Muscle layer of colon (tissue), 2 donors: Measurements from ENCODE around the gene VAPA.
"Not testable (repeated sequence)": the region's sequence is repeated elsewhere in the genome, so short reads cannot be mapped to it uniquely, and the experiment has no call there.

Experiments used
- H3K27ac ChIP-seq: one replicate; pipeline ENCODE4 v1.7.0; 2013; ENCODE audit warnings: low read depth, mild to moderate bottlenecking, low read length, moderate library complexity
- H3K27me3 ChIP-seq, 2 donors: one replicate each; pipeline ENCODE4 v1.7.0; 2013; ENCODE audit warnings: low read length in 2 of 2, mild to moderate bottlenecking in 2 of 2; ENCODE audit not compliant: insufficient read depth in 2 of 2, control insufficient read depth in 1 of 2
- H3K36me3 ChIP-seq: one replicate; pipeline ENCODE4 v1.7.0; 2013; ENCODE audit warnings: mild to moderate bottlenecking, low read length; ENCODE audit not compliant: insufficient read depth
- H3K4me1 ChIP-seq: one replicate; pipeline ENCODE4 v1.7.0; 2013; ENCODE audit warnings: mild to moderate bottlenecking, low read length; ENCODE audit not compliant: insufficient read depth
- H3K4me3 ChIP-seq, 2 donors: one replicate each; pipeline ENCODE4 v1.7.0; 2013; ENCODE audit warnings: low read length in 2 of 2, low read depth in 1 of 2, mild to moderate bottlenecking in 1 of 2, moderate library complexity in 1 of 2
- H3K9ac ChIP-seq: one replicate; pipeline ENCODE4 v1.7.0; 2013; ENCODE audit warnings: low read length
- H3K9me3 ChIP-seq: one replicate; pipeline ENCODE4 v1.7.0; 2013; ENCODE audit warnings: mild to moderate bottlenecking, low read length
- donor health status: abdominal sarcoma.
- donor health status: Adenocarcinoma of cecum.

The VAPA gene

DNA sequence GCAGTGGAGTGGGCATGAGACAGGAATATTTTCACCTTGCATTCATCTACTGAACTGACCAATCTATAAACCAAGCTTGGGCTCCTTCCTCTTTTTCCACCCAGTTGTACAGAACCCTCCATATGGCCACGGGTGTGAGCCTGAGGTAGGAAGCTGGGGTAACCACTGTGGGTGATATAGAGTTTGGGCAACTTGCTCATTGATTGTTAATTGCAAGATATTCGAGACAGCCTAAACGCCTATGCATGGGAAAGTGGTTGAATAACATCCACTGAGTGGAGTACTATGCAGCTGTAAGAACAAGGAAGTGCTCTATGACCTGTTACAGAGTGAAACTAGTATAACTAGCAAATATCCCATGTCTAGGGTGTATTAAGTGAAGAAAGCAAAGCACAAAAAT, 7.3 kb upstream of the VAPA start:
- no peak overlapping the region for H3K27ac ChIP-seq
- no peaks in the 10 kb centered on the region for H3K36me3 ChIP-seq
- no peak overlapping the region for H3K4me3 ChIP-seq
- no peaks in the 10 kb centered on the region for H3K9me3 ChIP-seq
- H3K9ac ChIP-seq, result no peak overlapping the region
- no peaks in the 10 kb centered on the region for H3K4me1 ChIP-seq
- no peaks in the 10 kb centered on the region for H3K27me3 ChIP-seq

DNA sequence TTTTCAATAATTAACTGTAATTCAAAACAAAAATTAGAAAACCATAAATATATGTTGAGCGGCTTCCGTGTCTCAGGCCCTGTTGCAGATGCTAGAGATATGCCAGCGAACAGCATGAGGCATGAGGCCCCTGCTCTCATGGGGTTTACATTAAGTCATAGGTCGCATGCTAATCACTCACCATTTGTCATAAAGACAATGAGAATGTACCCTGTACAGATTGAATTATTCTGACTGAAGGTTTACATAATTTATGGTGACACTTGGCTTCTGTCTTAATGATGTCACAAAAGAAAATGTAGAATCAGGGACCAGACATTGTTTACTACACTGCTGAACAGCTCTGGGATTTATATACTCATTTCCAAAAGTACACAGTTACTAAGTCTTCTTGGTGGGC, 5.9 kb upstream of the VAPA start:
- Histone ChIP-seq H3K4me3 (no peak overlapping the region), H3K27ac (no peak overlapping the region), H3K9ac (no peak overlapping the region), H3K9me3 (no peaks in the 10 kb centered on the region), H3K27me3 (no peaks in the 10 kb centered on the region), H3K4me1 (peaks cover 1% of the 10 kb centered on the region), H3K36me3 (no peaks in the 10 kb centered on the region)

DNA sequence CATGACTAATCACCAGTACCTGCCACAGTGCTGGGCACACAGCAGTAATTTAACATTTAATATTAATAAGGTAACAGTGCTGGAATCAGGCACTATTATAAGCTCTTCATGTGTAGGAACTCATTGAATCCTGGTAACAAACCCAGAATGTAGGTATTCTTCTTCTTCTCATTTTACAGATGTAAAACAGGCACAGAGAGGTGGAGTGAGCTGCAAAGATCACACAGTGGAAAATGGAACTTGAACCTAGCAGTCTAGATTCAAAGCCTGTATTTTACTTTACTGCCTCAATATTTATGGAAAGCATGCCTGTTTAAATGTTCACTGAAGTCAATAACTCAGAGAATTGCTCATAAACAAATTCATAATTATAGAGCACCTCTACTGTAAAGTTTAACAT, 3.7 kb upstream of the VAPA start:
- Histone ChIP-seq H3K4me3 (no peak overlapping the region), H3K27ac (no peak overlapping the region), H3K9me3 (no peaks in the 10 kb centered on the region), H3K27me3 (no peaks in the 10 kb centered on the region), H3K4me1 (peaks cover 5% of the 10 kb centered on the region), H3K9ac (no peak overlapping the region), H3K36me3 (no peaks in the 10 kb centered on the region)

DNA sequence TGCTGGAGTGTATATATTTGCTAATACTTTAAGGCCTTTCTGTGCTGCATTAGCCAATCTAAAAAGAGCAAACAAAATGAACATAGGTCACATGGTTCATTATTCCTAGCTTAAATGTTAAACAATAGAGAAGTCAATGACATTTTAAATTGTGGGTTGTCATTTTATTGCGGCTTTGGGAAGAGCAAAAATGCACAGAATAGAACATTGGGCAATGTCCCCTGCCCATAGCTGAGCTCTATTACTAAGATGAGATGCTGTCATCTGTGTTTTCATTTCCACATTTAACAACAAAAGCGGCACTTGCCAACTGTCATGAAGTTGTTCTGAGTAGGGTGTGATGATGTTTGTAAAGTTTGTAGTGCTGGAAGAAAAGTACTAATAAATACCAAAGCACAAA, 3.2 kb upstream of the VAPA start:
- Histone ChIP-seq H3K27me3 (no peaks in the 10 kb centered on the region), H3K9ac (no peak overlapping the region), H3K4me1 (peaks cover 5% of the 10 kb centered on the region), H3K4me3 (no peak overlapping the region), H3K36me3 (no peaks in the 10 kb centered on the region), H3K27ac (no peak overlapping the region), H3K9me3 (no peaks in the 10 kb centered on the region)

DNA sequence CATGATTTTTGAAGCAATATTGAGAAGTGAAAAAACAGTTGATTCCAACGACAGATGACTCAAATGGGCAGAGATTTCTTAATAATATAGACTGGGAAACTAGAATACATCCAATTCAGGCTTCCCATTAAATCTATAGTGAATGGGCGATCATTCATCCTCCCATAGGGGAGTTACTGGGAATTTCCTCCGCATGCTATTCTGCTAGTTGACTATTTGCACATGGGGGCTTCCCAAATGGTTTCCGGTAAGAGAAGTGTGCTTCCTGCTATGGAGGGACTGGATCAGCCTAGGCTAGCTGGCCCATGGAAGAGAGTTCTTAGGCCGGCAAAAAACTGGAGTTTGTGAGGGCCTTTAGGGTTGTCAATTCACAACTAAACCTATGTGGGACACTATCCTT, 2.6 kb upstream of the VAPA start:
- no peaks in the 10 kb centered on the region for H3K36me3 ChIP-seq
- no peak overlapping the region for H3K4me3 ChIP-seq
- no peaks in the 10 kb centered on the region for H3K27me3 ChIP-seq
- H3K27ac ChIP-seq, result no peak overlapping the region
- H3K9me3 ChIP-seq, result no peaks in the 10 kb centered on the region
- no peak overlapping the region for H3K9ac ChIP-seq
- peaks cover 11% of the 10 kb centered on the region for H3K4me1 ChIP-seq

DNA sequence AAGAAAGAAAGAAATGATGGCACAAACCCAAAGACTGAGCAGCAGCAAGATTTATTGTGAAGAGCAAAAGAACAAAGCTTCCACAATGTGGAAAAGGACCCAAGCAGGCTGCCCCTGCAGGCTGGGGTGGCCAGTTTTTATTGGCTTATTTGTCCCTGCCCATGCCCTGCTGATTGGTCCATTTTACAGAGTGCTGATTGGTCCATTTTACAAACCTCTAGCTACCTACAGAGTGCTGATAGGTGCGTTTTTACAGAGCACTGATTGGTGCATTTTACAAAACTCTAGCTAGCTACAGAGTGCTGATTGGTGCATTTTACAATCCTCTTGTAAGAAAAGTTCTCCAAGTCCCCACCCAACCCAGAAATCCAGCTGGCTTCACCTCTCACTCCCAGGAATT, 1.5 kb upstream of the VAPA start:
- not testable (repeated sequence) for H3K36me3 ChIP-seq, H3K27me3 ChIP-seq, H3K4me3 ChIP-seq, H3K9me3 ChIP-seq, H3K9ac ChIP-seq, H3K27ac ChIP-seq
- H3K4me1 ChIP-seq, result peaks cover 19% of the 10 kb centered on the region

DNA sequence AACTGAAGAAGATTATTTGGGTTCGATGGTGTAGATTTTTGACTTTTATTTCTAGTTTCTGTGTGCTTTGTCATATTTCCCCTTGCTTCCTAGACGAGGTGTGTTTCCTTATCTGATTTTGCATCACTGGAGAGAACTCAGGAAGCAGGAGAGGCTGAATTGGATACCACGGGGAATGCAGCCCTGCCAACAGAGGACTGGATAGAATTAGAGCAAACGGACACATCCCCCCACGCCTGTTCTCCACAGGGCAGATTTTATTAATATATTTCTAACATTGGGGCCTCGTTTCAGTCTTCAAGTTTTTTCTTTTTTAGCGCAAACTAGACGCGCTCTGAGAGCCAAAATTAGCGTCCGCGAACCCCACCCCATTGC, 678 bp upstream of the VAPA start:
- Histone ChIP-seq H3K9me3 (no peaks in the 10 kb centered on the region), H3K27me3 (no peaks in the 10 kb centered on the region), H3K36me3 (no peaks in the 10 kb centered on the region), H3K9ac (peak overlapping the region; percentile 15), H3K4me3 (peak overlapping the region; percentile 74 to 96), H3K4me1 (peaks cover 26% of the 10 kb centered on the region), H3K27ac (peak overlapping the region; percentile 94)

DNA sequence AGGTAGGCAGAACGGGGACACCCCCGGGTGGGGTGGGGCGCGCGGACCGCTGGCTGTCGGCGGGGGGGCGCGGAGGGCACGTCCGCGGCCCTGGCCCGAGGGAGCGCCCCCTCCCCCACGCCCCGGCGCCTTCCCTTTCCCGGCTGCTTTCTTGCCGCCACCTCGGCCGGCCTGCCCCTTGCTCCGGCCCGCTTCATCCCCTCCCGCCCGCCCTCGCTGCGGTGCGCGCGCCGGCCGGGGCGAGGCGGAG, 443 bp downstream of the VAPA start:
- no peaks in the 10 kb centered on the region for H3K27me3 ChIP-seq
- H3K9me3 ChIP-seq, result no peaks in the 10 kb centered on the region
- H3K36me3 ChIP-seq, result no peaks in the 10 kb centered on the region

DNA sequence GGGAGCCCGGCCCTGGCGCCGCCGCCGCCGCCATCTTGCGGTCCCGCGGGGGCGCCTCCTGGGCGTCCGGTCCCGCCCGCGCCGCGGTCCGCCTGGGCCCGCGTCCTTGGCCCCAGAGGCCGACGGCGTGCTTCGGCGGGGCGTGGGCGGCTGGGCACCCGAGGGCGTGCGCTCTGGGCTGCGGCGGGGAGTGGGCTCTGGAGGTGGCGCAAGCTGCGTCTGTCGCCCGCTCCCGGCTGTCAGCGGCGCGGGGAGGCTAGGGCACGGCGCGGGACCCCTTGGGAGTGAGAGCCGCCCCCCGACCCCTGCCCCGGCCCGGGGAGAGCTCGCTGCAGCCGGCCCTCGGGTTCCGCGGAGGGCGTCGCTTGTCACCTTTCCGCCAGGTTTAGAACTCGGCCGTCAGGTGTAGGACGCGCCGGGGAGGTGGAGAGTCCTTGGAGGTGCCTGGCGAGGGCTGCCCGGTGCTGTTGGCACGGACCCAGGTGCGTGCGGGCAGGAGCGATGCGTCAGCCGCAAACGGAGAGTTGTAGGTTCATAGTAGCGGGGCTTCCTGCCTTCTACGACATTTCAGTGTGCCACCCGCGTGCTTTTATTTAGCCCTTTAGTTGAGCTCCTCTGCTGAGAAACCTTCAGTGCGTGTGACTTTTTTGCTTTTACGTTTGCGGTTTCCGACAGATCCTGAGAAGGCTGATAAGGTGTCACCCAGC, 921 bp downstream of the VAPA start:
- Histone ChIP-seq H3K9ac (peak overlapping the region; percentile 91), H3K4me1 (peaks cover 42% of the 10 kb centered on the region), H3K27ac (peak overlapping the region; percentile 93), H3K27me3 (no peaks in the 10 kb centered on the region), H3K36me3 (no peaks in the 10 kb centered on the region), H3K4me3 (peak overlapping the region; percentile 74 to 94), H3K9me3 (no peaks in the 10 kb centered on the region)

More for the DNA sequence above, 443 bp downstream of the VAPA start:
- H3K4me3 ChIP-seq, result peak overlapping the region; percentile 74 to 96
- H3K9ac ChIP-seq, result peak overlapping the region; percentile 13
- H3K4me1 ChIP-seq, result peaks cover 37% of the 10 kb centered on the region
- H3K27ac ChIP-seq, result peak overlapping the region; percentile 94

DNA sequence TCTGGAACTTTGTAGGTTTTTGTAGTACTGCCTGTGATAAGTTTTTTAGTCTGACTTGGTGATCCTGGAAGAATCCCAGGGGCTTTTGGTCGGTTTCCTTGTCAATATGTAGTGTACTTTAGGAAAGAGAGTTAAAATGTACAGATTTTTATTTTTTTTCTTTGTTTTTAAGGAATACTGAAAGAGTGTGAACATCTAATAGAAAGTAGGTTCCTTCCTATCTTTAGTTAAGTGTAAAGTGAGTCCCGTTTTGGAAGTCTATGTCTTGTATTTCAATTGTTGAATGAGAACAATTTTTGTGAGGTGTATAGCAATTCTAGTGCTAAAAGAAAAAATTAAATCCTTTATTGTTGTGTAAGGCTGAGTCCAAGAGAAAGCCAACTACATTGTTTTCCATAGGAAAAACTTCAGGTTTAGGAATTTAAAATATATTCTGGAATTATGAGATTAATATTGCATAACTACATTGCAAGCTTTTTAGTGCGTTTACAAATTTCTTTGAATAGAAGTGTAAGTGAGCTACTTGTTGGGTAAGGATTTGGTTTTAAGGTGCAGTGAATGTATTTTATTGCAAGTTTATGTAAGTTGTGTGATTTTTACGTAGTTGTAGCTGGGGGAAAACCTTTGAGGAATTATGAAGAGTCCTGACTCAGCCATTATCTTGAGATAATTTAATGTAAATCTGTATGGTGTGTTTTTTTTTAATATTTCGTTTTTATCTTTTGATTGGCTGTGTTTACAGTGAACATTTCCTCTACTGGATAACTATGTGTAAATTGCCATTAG, 1.7 kb downstream of the VAPA start:
- Histone ChIP-seq H3K36me3 (no peaks in the 10 kb centered on the region), H3K9me3 (no peaks in the 10 kb centered on the region), H3K4me1 (peaks cover 49% of the 10 kb centered on the region), H3K27ac (peak overlapping the region; percentile 93), H3K4me3 (peak overlapping the region; percentile 74 to 94), H3K9ac (peak overlapping the region; percentile 91), H3K27me3 (no peaks in the 10 kb centered on the region)

DNA sequence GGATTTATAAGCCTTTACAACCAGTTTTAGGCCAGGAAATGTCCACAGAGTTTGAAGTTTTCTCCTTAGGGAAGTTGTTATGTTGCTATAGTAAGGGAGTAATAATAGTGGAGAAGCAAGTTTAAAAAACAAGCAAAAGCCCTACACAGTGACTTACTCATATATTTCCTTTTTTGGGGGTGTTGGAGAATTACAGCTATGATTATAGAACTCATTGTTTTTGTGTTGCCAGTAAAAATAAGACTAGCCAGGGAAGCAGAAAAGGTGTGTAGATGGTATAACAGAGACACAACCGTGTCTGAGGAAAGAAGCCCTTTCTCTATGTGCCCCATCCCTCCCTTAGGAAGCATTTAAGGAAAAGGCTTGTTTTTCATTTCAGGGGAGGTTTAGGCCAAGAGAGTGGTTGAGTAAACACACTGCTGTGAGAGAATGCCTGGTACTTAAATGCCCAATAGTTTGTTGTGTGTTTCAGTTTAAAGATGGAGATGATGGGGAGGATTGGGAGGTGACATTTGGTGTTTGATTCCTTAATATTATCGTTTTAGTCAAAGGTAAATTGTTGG, 2.3 kb downstream of the VAPA start:
- Histone ChIP-seq H3K4me1 (peaks cover 55% of the 10 kb centered on the region), H3K9ac (peak overlapping the region; percentile 12), H3K4me3 (peak overlapping the region; percentile 9 to 94), H3K36me3 (no peaks in the 10 kb centered on the region), H3K27ac (peak overlapping the region; percentile 93), H3K9me3 (no peaks in the 10 kb centered on the region), H3K27me3 (no peaks in the 10 kb centered on the region)

DNA sequence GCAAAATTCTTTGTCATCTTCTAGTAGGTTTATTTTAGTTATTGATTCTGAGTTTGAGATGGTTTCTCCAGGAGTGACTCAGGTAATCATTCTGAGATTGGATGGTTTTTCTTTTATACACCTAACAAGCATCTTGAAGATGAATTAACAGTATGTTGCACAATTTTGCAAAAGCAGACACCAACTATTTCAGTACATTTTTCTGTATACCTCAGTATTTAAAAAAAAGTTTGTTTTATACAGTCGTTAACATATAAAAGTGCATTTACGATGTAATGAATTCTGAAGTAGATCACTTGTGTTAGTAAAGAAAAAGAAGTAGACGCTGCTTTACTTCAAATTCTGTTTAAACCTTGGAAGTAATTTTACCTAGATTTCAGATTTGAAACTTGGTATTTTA, 3.0 kb downstream of the VAPA start:
- peak overlapping the region; percentile 12 for H3K9ac ChIP-seq
- no peaks in the 10 kb centered on the region for H3K36me3 ChIP-seq
- no peaks in the 10 kb centered on the region for H3K27me3 ChIP-seq
- H3K27ac ChIP-seq, result no peak overlapping the region
- H3K4me3 ChIP-seq, result no peak overlapping the region
- H3K4me1 ChIP-seq, result peaks cover 55% of the 10 kb centered on the region
- H3K9me3 ChIP-seq, result no peaks in the 10 kb centered on the region
